GM21723 (cell line): ENCODE results near the gene TUT1.
"Not testable (repeated sequence)": the region's sequence is repeated elsewhere in the genome, so short reads cannot be mapped to it uniquely, and the experiment has no call there.

Source experiments
- ATAC-seq: cut with Tn5 transposase; IDR thresholded peaks from one replicate; pipeline ENCODE4 v1.9.1; 2021; ENCODE audit warnings: mild to moderate bottlenecking, moderate library complexity; ENCODE audit not compliant: unreplicated experiment

The TUT1 gene

GRCh38 chr11:62580959-62581715 is 10.2 kb downstream of the TUT1 start:
- no peak for ATAC-seq

- ATAC-seq, result no peak
These were observed 12.1 kb downstream of the TUT1 start for GRCh38 chr11:62579252-62579651.

GRCh38 chr11:62578541-62578940 is 12.8 kb downstream of the TUT1 start:
- no peak for ATAC-seq

GRCh38 chr11:62577046-62577714 is 14.1 kb downstream of the TUT1 start:
- ATAC-seq, result no peak

GRCh38 chr11:62575837-62576236 is 15.5 kb downstream of the TUT1 start:
- ATAC-seq, result no peak

- no peak for ATAC-seq
These were observed 16.2 kb downstream of the TUT1 start for GRCh38 chr11:62575156-62575555.

GRCh38 chr11:62574363-62575071 is 16.8 kb downstream of the TUT1 start:
- no peak for ATAC-seq

GRCh38 chr11:62573592-62574362 is 17.5 kb downstream of the TUT1 start, which contains the start of gene EEF1G:
TSS of gene EEF1G (minus strand) at chr11:62573891. CDS start at chr11:62573842, 49 bp downstream.
- peak; percentile 84 for ATAC-seq

GRCh38 chr11:62573006-62573591 is 18.2 kb downstream of the TUT1 start:
- ATAC-seq, result no peak

GRCh38 chr11:62572431-62572830 is 18.9 kb downstream of the TUT1 start:
- no peak for ATAC-seq

- ATAC-seq, result not testable (repeated sequence)
These were observed 19.8 kb downstream of the TUT1 start for GRCh38 chr11:62571493-62571892.

- ATAC-seq, result not testable (repeated sequence)
These were observed 20.4 kb downstream of the TUT1 start for GRCh38 chr11:62570903-62571302.

- no peak for ATAC-seq
These were observed 21.7 kb downstream of the TUT1 start for GRCh38 chr11:62569611-62570010.

- no peak for ATAC-seq
These were observed 24.2 kb downstream of the TUT1 start for GRCh38 chr11:62567018-62567633.

- ATAC-seq, result no peak
These were observed 25.1 kb downstream of the TUT1 start for GRCh38 chr11:62566247-62566646.

GRCh38 chr11:62565100-62565802 is 26.1 kb downstream of the TUT1 start:
- no peak for ATAC-seq

GRCh38 chr11:62561677-62562230 is 29.6 kb downstream of the TUT1 start:
- not testable (repeated sequence) for ATAC-seq

- no peak for ATAC-seq
These were observed 30.7 kb downstream of the TUT1 start for GRCh38 chr11:62560566-62561103.

GRCh38 chr11:62559626-62560025 is 31.7 kb downstream of the TUT1 start:
- ATAC-seq, result not testable (repeated sequence)
